ENCODE measurements around the gene SLAMF6.

DNA sequence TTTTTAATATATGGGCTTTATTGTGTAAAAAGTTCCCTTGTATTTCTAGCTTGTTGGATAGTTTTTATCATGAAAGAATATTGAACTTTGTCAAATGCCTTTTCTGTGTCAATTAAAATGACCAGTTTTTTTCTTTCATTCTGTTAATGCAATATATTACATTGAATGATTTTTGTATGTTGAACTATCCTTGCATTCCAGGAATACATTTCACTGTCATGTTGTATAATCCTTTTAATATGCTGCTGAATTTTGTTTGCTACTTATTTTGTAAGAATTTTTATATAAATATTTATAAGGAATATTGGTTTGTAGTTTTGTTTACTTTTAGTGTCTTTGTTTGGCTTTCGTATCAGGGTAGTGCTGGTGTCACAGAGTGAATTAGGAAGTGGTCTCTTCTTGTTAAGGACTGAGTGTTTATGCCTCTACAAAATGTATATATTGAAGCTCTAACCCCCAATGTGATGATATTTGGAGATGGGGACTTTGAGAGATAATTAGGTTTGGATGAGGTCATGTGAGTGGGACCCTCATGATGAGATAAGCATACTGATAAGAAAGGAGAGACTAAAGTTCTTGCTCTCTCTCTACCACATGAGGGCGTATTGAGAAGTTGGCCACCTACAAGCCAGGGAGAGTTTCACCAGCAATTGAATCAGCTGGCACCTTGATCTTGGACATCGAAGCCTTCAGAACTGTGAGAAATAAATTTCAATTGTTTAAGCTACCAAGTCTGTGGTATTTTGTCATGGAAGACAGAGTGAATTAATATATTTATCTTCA lies 12.0 kb upstream of the SLAMF6 start:
- TF ChIP-seq, protein P1, sequence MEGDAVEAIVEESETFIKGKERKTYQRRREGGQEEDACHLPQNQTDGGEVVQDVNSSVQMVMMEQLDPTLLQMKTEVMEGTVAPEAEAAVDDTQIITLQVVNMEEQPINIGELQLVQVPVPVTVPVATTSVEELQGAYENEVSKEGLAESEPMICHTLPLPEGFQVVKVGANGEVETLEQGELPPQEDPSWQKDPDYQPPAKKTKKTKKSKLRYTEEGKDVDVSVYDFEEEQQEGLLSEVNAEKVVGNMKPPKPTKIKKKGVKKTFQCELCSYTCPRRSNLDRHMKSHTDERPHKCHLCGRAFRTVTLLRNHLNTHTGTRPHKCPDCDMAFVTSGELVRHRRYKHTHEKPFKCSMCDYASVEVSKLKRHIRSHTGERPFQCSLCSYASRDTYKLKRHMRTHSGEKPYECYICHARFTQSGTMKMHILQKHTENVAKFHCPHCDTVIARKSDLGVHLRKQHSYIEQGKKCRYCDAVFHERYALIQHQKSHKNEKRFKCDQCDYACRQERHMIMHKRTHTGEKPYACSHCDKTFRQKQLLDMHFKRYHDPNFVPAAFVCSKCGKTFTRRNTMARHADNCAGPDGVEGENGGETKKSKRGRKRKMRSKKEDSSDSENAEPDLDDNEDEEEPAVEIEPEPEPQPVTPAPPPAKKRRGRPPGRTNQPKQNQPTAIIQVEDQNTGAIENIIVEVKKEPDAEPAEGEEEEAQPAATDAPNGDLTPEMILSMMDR (IDR thresholded peaks at IDR 0.05) = no peak
- no peak for TF ChIP-seq POLR2A (IDR thresholded peaks at IDR 0.05)
